ENCODE data around the gene RPP25L.
A peak's percentile ranks its signal among the peaks of the same experiment; 100 is the strongest.

The RPP25L gene

GRCh38 chr9:34585946-34586669 lies 25.8 kb downstream of the RPP25L start:
- no peak for DNase-seq (ENCODE audit: low spot score)

DNA sequence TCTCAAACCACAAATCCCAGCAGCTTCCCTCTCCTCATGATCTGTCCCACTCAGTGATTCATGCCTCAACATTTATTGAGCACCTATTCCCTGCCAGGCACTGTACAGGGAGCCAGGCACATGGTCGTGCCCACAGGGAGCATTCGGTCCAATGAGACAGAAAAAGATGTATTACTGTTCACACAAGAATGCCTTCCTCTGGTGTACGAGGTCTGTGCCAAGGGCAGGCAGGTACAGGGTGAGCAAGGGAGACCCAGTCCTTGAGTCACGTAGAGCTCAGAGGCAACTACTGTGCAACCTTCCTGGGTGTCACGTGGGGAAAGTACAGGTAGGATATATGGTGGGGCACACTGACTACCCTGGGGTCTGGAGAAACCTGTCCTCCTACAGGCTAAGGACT lies 26.9 kb downstream of the RPP25L start:
- no peak for DNase-seq (ENCODE audit: low spot score)

- DNase-seq (ENCODE audit: low spot score) = no peak
Measured at GRCh38 chr9:34582787-34583186, 29.1 kb downstream of the RPP25L start.

DNA sequence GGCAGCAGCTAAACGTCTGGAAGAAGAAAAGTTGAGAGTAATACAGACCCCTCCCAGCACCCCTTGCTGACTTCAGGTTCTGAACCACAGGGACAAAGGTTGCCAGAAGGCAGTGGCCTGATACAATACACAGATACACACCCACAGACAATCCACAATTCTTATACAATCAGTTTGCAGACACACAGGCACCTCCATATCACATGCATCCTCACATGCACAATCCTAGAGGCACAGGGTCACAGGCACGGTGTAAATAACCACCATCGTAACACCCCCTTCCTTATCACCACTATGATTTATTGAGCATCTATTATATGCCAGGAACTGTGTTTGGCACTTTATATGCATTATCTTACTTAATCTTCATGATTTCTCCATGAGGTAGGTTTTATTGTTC lies 30.6 kb downstream of the RPP25L start:
- no peak for DNase-seq (ENCODE audit: low spot score)

DNA sequence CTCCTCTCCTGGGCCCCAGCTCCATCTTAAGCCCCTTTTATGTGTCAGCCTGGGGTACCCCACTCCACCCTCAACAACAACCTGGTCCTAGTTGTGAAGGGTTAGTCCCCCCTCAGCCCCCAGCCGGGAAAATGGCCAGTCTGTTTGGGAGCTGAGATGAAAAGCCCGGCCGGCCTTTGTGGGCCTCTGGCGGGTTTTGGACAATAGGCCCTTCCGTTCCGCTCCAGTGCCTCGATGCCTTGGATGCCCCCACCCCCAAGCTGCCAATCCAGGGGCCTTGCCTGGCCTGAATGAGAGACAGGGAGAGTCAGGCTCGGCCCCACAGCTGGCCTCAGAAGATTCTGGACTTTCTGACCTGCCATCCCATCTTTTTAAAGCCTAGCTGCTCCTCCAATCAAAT lies 31.5 kb downstream of the RPP25L start:
- DNase-seq (ENCODE audit: low spot score) = no peak

GRCh38 chr9:34579808-34580163 lies 32.1 kb downstream of the RPP25L start:
- no peak for DNase-seq (ENCODE audit: low spot score)

DNA sequence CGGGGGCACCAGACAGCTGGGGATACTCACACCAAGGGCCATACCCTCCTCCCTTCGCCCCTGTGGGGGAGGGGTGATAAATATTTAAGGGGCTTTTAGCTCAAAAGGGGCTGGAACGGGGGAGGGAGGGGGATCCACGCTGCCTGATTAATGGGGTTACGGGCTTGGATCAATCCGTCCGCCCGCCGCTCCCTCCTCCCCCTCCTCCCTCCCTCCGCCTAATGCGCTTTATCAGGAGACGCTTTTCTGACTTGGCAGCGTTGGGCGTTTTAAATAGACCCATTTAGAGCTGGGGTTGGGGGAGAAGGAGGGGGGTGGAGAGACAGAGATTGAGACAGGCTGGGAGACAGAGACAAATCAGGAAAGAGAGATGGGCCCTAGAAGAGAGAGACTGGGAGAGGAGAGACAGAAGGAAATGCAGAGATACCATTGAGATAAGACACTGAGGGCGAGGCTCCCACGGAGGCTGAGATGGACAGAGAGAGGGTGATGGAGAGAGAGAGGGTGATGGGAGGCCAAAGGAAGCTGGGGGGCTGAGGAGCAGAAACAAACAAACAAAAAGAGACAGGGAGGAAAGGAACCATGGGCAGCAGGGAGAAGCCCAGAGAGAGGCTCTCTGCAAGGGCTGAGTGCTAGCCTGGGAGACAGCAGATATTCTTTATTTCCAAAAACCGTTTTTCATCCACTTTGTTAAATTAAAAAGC lies 32.6 kb downstream of the RPP25L start:
- DNase-seq (ENCODE audit: low spot score) = no peak

DNA sequence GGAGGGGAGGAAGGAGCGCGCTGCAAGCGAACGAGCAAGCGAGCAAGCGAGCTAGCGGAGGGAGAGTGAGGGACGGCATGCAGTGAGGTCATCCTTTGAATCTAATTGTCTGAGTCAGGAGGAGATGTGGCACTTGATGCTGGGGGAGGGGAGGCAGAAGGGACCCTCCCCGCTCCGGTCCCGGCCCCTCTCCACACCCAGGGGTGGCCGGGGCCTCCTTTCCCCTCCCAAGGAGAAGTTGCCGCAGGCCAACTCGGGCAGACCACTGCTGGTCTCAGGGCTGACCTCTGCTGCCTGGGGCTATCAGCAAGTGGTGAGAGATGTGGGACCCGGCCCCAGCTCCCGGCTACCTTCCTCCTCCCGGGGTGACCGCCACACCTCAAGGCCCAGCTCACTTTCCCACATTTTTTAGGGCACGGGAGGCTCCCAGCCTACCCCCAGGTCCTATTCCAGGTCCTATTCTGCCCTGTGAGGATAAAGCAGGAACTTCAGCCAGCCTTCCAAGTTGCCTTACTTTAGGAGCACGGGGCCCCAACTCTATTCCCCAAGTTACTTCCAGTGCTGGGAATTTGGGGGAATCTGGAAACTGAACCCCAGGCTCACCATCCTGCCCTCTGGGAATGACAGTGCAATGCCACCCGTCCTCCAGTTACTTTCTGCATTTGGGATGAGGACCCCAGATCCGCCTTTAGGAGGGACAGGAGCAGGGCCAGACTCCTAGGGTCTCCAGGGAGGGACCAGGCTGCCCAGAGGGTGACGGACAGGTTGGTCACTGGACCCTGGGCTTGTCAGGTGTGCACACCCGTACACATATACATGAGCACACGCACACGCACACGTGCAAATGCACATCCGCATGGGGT lies 33.4 kb downstream of the RPP25L start:
- DNase-seq (ENCODE audit: low spot score) = peak; percentile 67

DNA sequence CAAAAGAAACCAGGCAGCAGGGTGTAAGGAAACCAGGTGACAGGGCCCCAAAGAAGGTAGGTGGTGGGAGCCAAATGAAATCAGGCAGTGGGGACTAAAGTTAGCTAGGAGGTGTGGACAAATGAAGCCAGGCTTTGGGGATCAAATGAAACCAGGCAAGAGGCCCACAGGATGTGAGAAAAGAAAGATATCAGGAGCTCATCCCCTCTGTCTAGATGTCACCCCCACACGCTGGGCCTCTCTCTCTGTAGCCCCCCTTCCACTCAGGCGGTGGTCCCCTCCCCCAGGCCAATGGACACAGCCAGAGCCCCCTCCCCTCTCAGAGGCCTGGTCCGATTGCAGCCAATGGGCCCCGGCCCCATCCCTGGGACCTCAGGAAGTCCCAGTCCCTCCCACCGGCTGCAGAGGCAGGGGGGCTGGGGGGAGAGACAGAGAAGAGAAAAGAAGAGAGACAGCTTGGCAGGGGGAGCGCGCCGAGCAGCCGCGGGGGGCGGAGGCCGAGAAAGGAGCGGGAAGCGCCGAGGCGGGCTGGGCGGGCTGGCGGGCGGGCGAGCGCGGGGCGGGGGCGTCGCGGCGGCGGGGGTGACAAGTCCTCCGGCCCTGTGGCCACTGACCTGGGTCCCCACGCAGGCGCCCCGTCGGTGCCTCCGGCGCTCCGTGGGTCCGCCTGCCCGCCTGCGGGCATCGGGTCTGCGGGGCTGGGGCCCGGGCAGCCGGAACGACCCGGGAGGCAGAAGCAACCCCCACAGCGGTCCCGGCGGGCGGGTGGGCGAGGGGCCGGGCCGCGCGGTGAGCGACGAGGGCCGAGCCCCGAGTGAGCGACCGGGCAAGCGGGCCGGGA lies 34.3 kb downstream of the RPP25L start:
- DNase-seq (ENCODE audit: low spot score) = no peak

DNA sequence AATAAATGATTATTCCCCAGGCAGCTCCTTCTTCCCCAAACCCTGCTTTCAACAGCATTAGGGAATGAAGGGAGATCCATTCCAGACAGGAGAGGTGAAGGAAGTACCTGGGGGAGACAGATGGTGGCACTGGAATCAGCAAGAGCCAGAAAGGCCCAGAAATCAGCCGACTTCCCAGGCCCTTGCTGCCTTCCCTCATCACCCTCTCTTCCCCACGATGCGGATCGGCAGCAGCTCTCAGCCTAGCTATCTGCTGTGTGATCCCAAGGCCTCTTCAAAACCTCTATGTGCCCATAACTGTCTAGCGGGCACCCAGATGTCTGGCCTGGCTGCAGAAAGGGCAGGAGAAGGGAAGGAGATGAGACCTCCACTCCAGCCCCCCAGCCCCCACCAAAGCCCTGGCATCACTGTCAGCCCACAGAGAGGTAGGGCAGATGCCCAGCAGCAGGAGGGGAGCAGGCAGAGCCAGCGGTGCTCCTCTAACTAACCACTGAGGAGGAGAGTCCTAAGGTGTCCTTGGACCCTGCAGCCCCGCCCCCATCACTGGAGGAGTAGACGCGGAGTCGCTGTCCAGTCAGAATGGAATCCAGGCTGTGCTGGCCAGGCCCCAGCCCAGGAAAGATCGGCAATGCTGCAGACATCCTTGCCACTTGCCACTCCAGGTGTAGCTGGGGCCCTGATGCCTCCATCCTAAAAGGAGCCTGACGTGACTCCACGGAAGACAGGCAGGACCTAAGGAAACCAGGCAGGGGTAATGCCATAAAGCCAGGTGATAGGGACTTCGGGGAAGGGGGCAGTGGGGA lies 35.1 kb downstream of the RPP25L start:
- DNase-seq (ENCODE audit: low spot score) = no peak

- DNase-seq (ENCODE audit: low spot score) = no peak
Measured at GRCh38 chr9:34575862-34576596, 35.9 kb downstream of the RPP25L start.

- DNase-seq (ENCODE audit: low spot score) = no peak
Measured at GRCh38 chr9:34575241-34575640, 36.7 kb downstream of the RPP25L start.

GRCh38 chr9:34574571-34574970 lies 37.3 kb downstream of the RPP25L start:
- no peak for DNase-seq (ENCODE audit: low spot score)

GRCh38 chr9:34573599-34574325 lies 38.1 kb downstream of the RPP25L start:
- no peak for DNase-seq (ENCODE audit: low spot score)

DNA sequence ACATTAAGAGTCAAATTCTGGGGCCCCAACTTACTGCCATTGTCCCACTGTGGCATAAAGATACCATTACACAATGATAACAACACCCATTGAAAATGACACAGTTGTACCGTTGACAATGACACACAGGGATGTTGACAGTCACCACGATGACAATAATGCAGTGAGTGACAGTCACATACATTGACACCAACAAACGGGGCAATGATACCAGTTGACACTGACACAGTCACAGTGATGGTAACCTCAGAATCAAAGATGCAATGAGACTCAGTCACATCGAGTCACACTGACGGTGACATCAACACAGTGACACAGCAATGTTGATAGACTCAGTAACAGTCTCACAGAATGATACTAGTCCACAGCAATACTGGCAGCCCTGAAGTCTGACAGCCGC lies 39.3 kb downstream of the RPP25L start:
- DNase-seq (ENCODE audit: low spot score) = no peak

GRCh38 chr9:34572092-34572491 lies 39.8 kb downstream of the RPP25L start:
- DNase-seq (ENCODE audit: low spot score) = no peak

GRCh38 chr9:34571481-34571810 lies 40.5 kb downstream of the RPP25L start:
- DNase-seq (ENCODE audit: low spot score) = no peak

- no peak for DNase-seq (ENCODE audit: low spot score)
Measured at GRCh38 chr9:34570809-34571480, 41.0 kb downstream of the RPP25L start.

DNA sequence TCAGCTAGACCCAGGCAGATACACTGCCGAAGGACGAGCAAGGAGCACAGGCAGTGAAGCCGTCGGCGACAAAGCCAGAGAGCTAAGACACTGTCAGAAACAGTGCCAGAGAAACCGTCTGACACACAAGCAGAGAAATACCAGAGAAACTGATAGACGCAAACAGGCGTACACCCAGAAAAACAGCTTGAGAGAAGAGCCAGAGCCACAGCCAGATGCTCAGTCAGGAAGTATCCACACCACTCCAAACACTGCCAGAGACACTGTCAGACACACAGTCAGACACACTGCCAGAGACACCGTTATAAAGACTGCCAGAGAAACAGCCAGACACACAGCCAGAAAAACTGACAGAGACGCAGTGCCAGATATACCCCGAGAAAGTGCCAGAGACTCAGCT lies 41.5 kb downstream of the RPP25L start:
- peak; percentile 31 for DNase-seq (ENCODE audit: low spot score)

Measured in GM03348 (cell line).